ENCODE data around the gene INPP5D.

- no peak for TF ChIP-seq CTCF (conservative IDR thresholded peaks at IDR 0.05)
- TF ChIP-seq EZH2 (IDR thresholded peaks at IDR 0.05; ENCODE audit: low read depth), result no peak
Measured at GRCh38 chr2:233226511-233227031, 166.4 kb downstream of the INPP5D start.

Measured in PC-9 (cell line).